ENCODE results near the gene CD74. TPM values are rescaled to one million over a fixed set of nuclear protein-coding genes. Genes with fewer than 3 reads are reported as not detected.

The CD74 gene
- total and polyA plus RNA-seq, 2 of the 13 experiments (the other 11 are each of a cell fraction or from before 2014, with no cell fraction given) = 34.1 to 84.4 TPM

DNA sequence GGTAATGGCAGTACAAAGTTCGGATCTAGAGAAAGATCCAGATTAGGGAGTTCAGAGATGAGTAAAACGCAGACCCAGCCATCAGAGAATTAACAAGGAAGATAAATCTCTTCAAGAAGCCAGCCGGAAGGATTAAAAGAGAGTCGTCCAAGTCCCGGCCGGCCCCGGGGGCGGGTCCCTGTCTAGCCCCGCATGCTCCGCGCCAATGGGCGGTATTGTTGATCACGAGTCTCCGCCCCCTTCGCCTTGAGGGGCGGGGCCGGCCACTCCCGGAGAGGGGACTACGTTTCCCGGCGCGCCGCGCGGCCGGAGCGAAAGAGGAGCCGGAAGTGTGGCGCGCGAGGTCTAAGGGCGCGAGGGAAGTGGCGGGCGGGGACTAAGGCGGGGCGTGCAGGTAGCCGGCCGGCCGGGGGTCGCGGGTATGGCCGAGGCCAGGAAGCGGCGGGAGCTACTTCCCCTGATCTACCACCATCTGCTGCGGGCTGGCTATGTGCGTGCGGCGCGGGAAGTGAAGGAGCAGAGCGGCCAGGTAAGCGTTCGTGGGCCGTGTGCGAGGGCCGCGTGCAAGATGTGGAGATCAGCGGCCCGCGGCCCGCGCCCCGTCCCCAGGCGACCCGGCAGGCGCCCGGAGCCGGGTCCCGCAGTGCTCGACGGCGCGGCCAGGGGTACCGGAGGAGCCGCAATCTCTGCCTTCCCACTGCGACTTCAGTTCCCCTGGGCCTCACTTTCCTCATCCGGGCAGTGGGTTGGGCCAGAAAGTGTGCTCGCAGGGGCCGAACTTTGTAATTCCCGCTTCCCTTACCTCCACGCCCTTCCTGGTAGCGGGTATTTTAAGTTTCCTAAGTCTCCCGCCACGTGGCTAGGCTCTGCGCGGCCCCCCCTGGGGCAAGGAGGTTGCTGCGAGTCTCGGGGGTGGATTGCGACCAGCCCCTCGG lies 55.1 kb downstream of the CD74 start, which contains the start of gene TCOF1 (continued):
- TF ChIP-seq, protein P1, sequence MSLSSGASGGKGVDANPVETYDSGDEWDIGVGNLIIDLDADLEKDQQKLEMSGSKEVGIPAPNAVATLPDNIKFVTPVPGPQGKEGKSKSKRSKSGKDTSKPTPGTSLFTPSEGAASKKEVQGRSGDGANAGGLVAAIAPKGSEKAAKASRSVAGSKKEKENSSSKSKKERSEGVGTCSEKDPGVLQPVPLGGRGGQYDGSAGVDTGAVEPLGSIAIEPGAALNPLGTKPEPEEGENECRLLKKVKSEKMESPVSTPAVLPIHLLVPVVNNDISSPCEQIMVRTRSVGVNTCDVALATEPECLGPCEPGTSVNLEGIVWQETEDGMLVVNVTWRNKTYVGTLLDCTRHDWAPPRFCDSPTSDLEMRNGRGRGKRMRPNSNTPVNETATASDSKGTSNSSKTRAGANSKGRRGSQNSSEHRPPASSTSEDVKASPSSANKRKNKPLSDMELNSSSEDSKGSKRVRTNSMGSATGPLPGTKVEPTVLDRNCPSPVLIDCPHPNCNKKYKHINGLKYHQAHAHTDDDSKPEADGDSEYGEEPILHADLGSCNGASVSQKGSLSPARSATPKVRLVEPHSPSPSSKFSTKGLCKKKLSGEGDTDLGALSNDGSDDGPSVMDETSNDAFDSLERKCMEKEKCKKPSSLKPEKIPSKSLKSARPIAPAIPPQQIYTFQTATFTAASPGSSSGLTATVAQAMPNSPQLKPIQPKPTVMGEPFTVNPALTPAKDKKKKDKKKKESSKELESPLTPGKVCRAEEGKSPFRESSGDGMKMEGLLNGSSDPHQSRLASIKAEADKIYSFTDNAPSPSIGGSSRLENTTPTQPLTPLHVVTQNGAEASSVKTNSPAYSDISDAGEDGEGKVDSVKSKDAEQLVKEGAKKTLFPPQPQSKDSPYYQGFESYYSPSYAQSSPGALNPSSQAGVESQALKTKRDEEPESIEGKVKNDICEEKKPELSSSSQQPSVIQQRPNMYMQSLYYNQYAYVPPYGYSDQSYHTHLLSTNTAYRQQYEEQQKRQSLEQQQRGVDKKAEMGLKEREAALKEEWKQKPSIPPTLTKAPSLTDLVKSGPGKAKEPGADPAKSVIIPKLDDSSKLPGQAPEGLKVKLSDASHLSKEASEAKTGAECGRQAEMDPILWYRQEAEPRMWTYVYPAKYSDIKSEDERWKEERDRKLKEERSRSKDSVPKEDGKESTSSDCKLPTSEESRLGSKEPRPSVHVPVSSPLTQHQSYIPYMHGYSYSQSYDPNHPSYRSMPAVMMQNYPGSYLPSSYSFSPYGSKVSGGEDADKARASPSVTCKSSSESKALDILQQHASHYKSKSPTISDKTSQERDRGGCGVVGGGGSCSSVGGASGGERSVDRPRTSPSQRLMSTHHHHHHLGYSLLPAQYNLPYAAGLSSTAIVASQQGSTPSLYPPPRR (CRISPR knock-in tag; IDR thresholded peaks at IDR 0.05; ENCODE audit: borderline replicate concordance) = no peak
- TF ChIP-seq ZBTB40 (IDR thresholded peaks at IDR 0.05) (no peak; the same call in 1 of the 2 replicates), ZBTB40 (CRISPR knock-in tag; IDR thresholded peaks at IDR 0.05) (no peak), STAG1 (CRISPR knock-in tag; IDR thresholded peaks at IDR 0.05) (no peak), ZNF34 (CRISPR knock-in tag; IDR thresholded peaks at IDR 0.05; ENCODE audit: borderline replicate concordance) (no peak), TFAP4 (IDR thresholded peaks at IDR 0.05; ENCODE audit: borderline replicate concordance, low read depth) (peak; percentile 30; the same call in 1 of the 2 replicates)
- TF ChIP-seq, protein P2, sequence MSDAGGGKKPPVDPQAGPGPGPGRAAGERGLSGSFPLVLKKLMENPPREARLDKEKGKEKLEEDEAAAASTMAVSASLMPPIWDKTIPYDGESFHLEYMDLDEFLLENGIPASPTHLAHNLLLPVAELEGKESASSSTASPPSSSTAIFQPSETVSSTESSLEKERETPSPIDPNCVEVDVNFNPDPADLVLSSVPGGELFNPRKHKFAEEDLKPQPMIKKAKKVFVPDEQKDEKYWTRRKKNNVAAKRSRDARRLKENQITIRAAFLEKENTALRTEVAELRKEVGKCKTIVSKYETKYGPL (CRISPR knock-in tag; IDR thresholded peaks at IDR 0.05) = no peak

Measured in HepG2 (cell line).